ENCODE results near the gene ARAF. TPM values are rescaled to one million over a fixed set of nuclear protein-coding genes. Genes with fewer than 3 reads are reported as not detected.

The ARAF gene
- total RNA-seq, 1 experiment from 2014 or later, result 35.4 TPM

DNA sequence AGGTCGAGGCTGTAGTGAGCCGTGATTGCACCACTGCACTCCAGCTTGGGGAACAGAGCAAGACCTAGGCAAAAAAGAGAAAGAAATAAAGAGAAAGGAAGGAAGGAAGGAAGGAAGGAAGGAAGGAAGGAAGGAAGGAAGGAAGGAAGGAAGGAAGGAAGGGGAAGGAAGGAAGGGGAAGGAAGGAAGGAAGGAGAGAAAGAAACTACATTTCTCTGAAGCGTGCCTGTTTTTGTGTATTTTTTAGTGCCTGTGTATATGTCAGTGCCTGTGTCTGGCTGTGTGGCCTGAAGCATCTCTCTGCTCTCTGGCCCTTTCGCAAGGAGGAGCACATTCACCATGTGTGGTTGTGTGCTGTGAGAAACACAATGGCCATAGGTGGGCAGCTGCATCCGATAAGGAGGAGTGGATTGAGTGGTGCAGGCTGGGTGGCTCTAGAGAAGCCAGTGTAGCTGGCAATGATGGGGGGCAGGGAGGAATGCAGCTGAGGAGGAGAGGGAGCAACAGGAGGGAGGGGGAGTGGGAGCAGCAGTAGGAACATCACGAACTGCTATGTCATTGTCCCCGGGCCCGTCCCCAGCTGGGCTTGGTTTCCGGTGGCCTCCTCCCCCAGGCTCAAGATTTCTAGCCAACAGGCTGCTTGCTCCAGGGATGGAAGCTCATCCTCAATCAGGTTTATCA lies 47.3 kb downstream of the ARAF start:
- Histone ChIP-seq H3K27me3 (ENCODE audit: insufficient read depth, low read length) (no peaks in the 10 kb centered on the region), H3K4me1 (ENCODE audit: control insufficient read depth in 1 of 2, insufficient read depth in 2 of 2, low read length in 2 of 2) (no peaks in the 10 kb centered on the region), H2AFZ (ENCODE audit: low read depth, low read length, poor library complexity, severe bottlenecking) (no peak overlapping the region), H3K9ac (ENCODE audit: low read length) (no peak overlapping the region), H3K9me3 (ENCODE audit: control insufficient read depth in 1 of 2, insufficient read depth in 1 of 2, low read depth in 1 of 2, low read length in 2 of 2) (no peaks in the 10 kb centered on the region), H3K4me2 (ENCODE audit: low read length) (no peak overlapping the region), H3K79me2 (ENCODE audit: insufficient read depth, low read length) (no peaks in the 10 kb centered on the region), H4K20me1 (ENCODE audit: insufficient read depth) (no peaks in the 10 kb centered on the region), H3K4me3 (replicated peaks in 1 of 2; ENCODE audit: low read depth in 1 of 2, low read length in 2 of 2) (no peak overlapping the region), H3K36me3 (ENCODE audit: control insufficient read depth in 1 of 2, insufficient read depth in 2 of 2, low read length in 2 of 2) (no peaks in the 10 kb centered on the region), H3K27ac (ENCODE audit: low read depth, low read length) (no peak overlapping the region), H3K9me2 (ENCODE audit: insufficient read depth) (no peaks in the 10 kb centered on the region)
- no peak for TF ChIP-seq MAX (IDR thresholded peaks at IDR 0.05)
- TF ChIP-seq FOSL1 (IDR thresholded peaks at IDR 0.05; ENCODE audit: low read depth), result no peak
- TF ChIP-seq, protein P1, sequence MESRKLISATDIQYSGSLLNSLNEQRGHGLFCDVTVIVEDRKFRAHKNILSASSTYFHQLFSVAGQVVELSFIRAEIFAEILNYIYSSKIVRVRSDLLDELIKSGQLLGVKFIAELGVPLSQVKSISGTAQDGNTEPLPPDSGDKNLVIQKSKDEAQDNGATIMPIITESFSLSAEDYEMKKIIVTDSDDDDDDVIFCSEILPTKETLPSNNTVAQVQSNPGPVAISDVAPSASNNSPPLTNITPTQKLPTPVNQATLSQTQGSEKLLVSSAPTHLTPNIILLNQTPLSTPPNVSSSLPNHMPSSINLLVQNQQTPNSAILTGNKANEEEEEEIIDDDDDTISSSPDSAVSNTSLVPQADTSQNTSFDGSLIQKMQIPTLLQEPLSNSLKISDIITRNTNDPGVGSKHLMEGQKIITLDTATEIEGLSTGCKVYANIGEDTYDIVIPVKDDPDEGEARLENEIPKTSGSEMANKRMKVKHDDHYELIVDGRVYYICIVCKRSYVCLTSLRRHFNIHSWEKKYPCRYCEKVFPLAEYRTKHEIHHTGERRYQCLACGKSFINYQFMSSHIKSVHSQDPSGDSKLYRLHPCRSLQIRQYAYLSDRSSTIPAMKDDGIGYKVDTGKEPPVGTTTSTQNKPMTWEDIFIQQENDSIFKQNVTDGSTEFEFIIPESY (IDR thresholded peaks at IDR 0.05; ENCODE audit: extremely low read depth, insufficient replicate concordance, low read length), result no peak
- TF ChIP-seq POLR2A (IDR thresholded peaks at IDR 0.05; ENCODE audit: borderline replicate concordance, extremely low read depth, insufficient read depth, insufficient read length), result no peak
- TF ChIP-seq YY1 (IDR thresholded peaks at IDR 0.05; ENCODE audit: extremely low read depth, insufficient replicate concordance, low read depth, low read length), result no peak
- no peak for TF ChIP-seq SIN3A (IDR thresholded peaks at IDR 0.05; ENCODE audit: low read depth)
- TF ChIP-seq TCF7L2 (IDR thresholded peaks at IDR 0.05; ENCODE audit: borderline replicate concordance, extremely low read depth, insufficient read depth, insufficient read length), result no peak
- no peak for TF ChIP-seq EZH2phosphoT487 (IDR thresholded peaks at IDR 0.05; ENCODE audit: borderline replicate concordance)
- TF ChIP-seq SRF (IDR thresholded peaks at IDR 0.05; ENCODE audit: low read depth), result no peak
- TF ChIP-seq POLR2AphosphoS5 (IDR thresholded peaks at IDR 0.05; ENCODE audit: low read depth, low read length), result no peak
- TF ChIP-seq SP1 (IDR thresholded peaks at IDR 0.05; ENCODE audit: low read depth), result no peak
- TF ChIP-seq CTCF (IDR thresholded peaks at IDR 0.05 in 2 of 3, conservative IDR thresholded peaks at IDR 0.05 in 1 of 3; ENCODE audit: borderline replicate concordance in 1 of 3, insufficient read depth in 1 of 3, low read depth in 2 of 3, low read length in 2 of 3), result no peak
- no peak for TF ChIP-seq EZH2 (IDR thresholded peaks at IDR 0.05)
- no peak for ATAC-seq
- no peak for DNase-seq (ENCODE audit: low read depth, low spot score)
- CTCF ChIA-PET, result no interaction called here
- POLR2A ChIA-PET, result no interaction called here
- RAD21 ChIA-PET (ENCODE audit: low non-redundant PET in 1 of 2, low total read pairs in 2 of 2, uncharacterized antibody in 2 of 2, unreplicated experiment in 2 of 2), result no interaction called here
- no TSS peak for BruUV-seq (replicated peaks)
- intact Hi-C loops (cut with micrococcal nuclease), result no loop called here

Measured in HCT116 (cell line).